ENCODE data around the gene NGEF. TPM values are rescaled to one million over a fixed set of nuclear protein-coding genes. Genes with fewer than 3 reads are reported as not detected.

The NGEF gene
- total RNA-seq, 3 donors from 2014 or later, result 1.6 to 6.3 TPM; not detected in 1

DNA sequence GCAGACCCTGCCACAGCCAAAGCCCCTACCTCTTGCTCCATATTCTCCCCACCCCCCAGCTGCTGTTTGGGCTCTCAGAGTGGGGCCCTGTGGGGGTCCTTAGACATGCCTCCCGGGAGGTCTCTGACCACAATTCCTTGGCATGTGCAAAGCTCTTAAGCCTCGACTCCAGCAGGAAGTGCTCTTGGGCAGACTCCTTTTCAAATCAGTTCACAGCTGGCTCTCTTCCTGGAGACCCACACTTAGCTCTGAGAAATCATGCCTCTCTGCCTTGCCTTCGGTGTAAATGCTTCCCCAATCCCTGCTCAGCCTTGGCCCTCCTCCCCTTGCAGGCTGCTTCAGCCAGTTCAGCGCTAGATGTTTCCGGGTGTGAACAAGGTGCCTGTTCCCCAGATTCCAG, 46.9 kb downstream of the NGEF start:
- Histone ChIP-seq H3K36me3 (no peaks in the 10 kb centered on the region), H3K9me3 (peaks cover 0 to 10% of the 10 kb centered on the region in 2 donors), H3K4me3 (no peak overlapping the region), H3K27ac (no peak overlapping the region), H3K4me1 (no peaks in the 10 kb centered on the region), H3K27me3 (no peaks in the 10 kb centered on the region)
- TF ChIP-seq POLR2A (IDR thresholded peaks at IDR 0.05) (no peak), POLR2AphosphoS5 (IDR thresholded peaks at IDR 0.05) (no peak)
- TF ChIP-seq, protein P1, sequence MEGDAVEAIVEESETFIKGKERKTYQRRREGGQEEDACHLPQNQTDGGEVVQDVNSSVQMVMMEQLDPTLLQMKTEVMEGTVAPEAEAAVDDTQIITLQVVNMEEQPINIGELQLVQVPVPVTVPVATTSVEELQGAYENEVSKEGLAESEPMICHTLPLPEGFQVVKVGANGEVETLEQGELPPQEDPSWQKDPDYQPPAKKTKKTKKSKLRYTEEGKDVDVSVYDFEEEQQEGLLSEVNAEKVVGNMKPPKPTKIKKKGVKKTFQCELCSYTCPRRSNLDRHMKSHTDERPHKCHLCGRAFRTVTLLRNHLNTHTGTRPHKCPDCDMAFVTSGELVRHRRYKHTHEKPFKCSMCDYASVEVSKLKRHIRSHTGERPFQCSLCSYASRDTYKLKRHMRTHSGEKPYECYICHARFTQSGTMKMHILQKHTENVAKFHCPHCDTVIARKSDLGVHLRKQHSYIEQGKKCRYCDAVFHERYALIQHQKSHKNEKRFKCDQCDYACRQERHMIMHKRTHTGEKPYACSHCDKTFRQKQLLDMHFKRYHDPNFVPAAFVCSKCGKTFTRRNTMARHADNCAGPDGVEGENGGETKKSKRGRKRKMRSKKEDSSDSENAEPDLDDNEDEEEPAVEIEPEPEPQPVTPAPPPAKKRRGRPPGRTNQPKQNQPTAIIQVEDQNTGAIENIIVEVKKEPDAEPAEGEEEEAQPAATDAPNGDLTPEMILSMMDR (IDR thresholded peaks at IDR 0.05), result no peak
- no peak for DNase-seq (ENCODE audit: low spot score in 2 of 2)
- intact Hi-C loops (cut with DNase I; ENCODE audit: low total_unique reads), result no loop called here

DNA sequence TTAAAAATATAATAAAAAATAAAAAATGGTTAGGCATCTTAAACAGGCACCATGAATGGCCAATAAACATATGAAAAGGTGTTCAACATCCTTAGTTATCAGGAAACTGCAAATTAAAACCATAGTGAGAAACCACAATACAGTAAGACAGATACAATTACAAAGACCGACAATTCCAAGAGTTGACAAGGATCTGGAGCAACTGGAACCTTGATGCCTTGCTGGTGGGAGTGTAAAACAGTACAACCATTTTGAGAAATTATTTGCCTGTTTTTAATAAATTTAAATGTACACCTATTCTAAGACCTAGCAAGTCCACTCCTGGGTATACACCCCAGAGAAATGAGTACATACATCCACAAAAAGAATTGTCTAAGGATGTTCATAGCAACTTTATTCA, 49.1 kb downstream of the NGEF start:
- Histone ChIP-seq H3K27me3 (no peaks in the 10 kb centered on the region), H3K4me3 (no peak overlapping the region), H3K36me3 (no peaks in the 10 kb centered on the region), H3K4me1 (no peaks in the 10 kb centered on the region), H3K27ac (no peak overlapping the region), H3K9me3 (peaks cover 0 to 10% of the 10 kb centered on the region in 2 donors)
- DNase-seq (ENCODE audit: low spot score in 2 of 2), result no peak
- intact Hi-C loops (cut with DNase I; ENCODE audit: low total_unique reads), result no loop called here
- TF ChIP-seq, protein P1 (IDR thresholded peaks at IDR 0.05), result no peak
- TF ChIP-seq POLR2AphosphoS5 (IDR thresholded peaks at IDR 0.05) (no peak), POLR2A (IDR thresholded peaks at IDR 0.05) (no peak)

DNA sequence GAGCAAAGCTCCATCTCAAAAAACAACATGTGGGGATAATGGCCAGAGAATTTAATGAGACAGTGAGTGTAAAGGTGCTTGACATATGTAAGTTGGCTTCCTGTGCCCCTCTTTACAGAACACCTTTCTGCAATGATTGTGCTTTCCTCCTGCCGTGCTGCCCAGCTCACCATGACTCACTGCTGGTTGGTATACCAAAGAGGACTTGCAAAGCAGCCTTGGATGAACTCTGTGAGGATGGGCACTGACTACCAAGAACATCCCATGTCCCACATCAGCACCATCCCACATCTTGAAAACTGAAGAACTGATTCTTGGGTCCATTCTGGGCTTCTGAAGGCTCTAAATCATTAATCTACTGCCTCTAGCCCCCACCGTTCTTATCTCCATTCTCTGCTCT, 52.2 kb downstream of the NGEF start:
- intact Hi-C loops (cut with DNase I; ENCODE audit: low total_unique reads), result no loop called here
- Histone ChIP-seq H3K9me3 (peaks cover 0 to 10% of the 10 kb centered on the region in 2 donors), H3K4me1 (no peaks in the 10 kb centered on the region), H3K27me3 (no peaks in the 10 kb centered on the region), H3K36me3 (no peaks in the 10 kb centered on the region), H3K4me3 (no peak overlapping the region), H3K27ac (no peak overlapping the region)
- DNase-seq (ENCODE audit: low spot score in 2 of 2), result no peak
- TF ChIP-seq, protein P1 (IDR thresholded peaks at IDR 0.05), result no peak
- TF ChIP-seq POLR2AphosphoS5 (IDR thresholded peaks at IDR 0.05), result no peak
- TF ChIP-seq POLR2A (IDR thresholded peaks at IDR 0.05), result no peak

DNA sequence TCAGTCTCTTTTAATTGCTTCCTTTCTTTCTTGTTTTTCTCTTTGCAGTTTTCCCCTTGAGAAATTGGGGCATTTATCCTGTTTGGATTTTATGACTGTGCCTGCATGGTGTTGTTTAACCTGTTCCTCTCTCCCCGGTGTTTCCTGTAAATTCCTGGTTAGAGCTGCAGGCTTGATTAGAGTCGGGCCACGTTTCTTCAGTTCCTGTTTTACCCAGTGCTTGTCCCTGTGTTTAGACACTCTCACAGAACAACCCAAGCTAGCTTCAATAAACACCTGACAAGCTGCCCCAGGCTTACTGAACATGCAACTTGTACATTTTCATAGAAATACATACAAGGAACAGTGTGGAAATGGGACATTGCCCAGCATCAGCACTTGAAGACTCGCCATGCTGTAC, 53.9 kb downstream of the NGEF start:
- no peaks in the 10 kb centered on the region for H3K36me3 ChIP-seq
- no peak for TF ChIP-seq POLR2A (IDR thresholded peaks at IDR 0.05)
- TF ChIP-seq, protein P1 (IDR thresholded peaks at IDR 0.05), result no peak
- no peak for TF ChIP-seq POLR2AphosphoS5 (IDR thresholded peaks at IDR 0.05)
- H3K9me3 ChIP-seq, result peaks cover 0 to 10% of the 10 kb centered on the region in 2 donors
- no peaks in the 10 kb centered on the region for H3K27me3 ChIP-seq
- DNase-seq (ENCODE audit: low spot score in 2 of 2), result no peak
- H3K4me1 ChIP-seq, result no peaks in the 10 kb centered on the region
- intact Hi-C loops (cut with DNase I; ENCODE audit: low total_unique reads), result no loop called here
- H3K4me3 ChIP-seq, result no peak overlapping the region
- no peak overlapping the region for H3K27ac ChIP-seq

DNA sequence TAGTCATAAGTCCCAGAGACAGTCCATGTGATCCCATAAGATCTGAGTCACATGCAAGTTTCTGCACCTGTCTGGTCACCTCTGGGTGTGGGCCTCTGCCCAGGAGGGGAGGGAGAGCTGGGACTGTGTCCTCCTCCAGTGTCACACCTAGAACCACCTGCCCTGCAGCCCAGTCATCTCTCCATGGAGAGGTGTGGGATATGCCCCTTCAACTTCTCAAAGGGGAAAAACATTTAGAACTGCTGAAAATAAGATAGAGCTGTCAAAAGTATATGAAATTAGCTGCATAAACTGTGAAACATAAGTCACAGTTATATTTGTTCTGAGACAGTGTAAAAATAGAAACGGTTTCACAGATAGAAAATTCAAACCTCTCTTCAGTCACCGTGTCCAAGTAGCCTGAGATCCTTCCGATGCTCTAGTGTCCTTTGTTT, 55.4 kb downstream of the NGEF start:
- no peaks in the 10 kb centered on the region for H3K4me1 ChIP-seq
- TF ChIP-seq POLR2AphosphoS5 (IDR thresholded peaks at IDR 0.05) (no peak), POLR2A (IDR thresholded peaks at IDR 0.05) (no peak)
- TF ChIP-seq, protein P1 (IDR thresholded peaks at IDR 0.05), result no peak
- DNase-seq (ENCODE audit: low spot score in 2 of 2), result no peak
- H3K4me3 ChIP-seq, result no peak overlapping the region
- H3K27me3 ChIP-seq, result no peaks in the 10 kb centered on the region
- intact Hi-C loops (cut with DNase I; ENCODE audit: low total_unique reads), result no loop called here
- peaks cover 0 to 10% of the 10 kb centered on the region in 2 donors for H3K9me3 ChIP-seq
- no peaks in the 10 kb centered on the region for H3K36me3 ChIP-seq
- no peak overlapping the region for H3K27ac ChIP-seq
